Activated CD4-positive, CD25-positive, alpha-beta regulatory T cell treated with anti-CD3 and anti-CD28 coated beads, Interleukin-2, amount 50 U/mL, for 16 hours (primary cell): ENCODE measurements around the gene DDX24.

ENCODE experiments used
- DNase-seq: peaks from one replicate; pipeline ENCODE4 v3.0.0-alpha.2; 2020; ENCODE audit warnings: low read depth, low spot score

The DDX24 gene

DNA sequence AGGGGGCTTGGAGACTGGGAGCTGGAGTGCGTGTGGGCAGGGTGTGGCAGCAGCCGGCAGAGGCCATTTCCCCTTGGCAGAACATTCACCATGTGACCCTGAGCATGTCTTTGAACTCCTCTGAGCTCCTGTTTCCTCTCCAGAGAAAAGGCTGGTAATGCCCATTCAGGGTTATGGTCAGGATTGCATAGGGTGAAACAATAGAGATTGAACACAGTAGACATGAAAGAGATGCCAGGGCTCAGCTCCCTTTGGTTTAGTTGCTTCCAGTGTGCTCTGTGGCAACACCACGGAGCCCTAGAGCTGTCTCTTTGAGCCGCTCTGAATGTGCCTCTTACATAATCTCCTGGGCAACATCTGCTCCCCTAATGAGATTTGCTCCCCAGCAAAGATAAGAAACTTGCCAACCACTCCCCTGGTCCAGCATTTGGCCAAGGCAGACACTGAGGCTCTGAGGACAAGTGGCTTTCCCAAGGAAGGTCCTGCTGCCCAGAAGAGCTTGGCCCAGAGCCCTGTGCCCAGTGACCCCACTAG lies 34.1 kb upstream of the DDX24 start:
- no peak for DNase-seq

DNA sequence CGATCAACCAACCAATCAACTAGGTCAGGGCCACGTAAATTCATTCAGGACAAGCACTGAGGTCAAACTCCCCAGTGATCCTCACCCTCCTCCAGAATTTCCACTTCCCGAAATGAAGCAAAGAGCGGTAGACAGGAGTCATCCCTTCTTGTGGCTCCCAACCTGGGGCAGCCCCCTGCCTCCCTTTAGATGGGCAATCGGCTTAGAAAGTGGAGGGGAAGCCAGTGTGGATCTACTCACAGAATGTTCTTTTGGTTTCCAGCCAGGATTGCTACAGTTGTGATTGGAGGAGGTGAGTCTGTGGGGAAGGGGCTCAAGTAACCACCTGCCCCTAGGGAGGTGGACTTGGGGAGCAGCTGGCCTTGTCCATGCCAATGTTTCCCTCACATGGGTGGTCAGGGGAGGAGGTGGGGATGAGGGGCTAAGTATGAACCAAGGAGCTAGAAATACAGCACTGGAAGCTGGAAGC lies 33.6 kb upstream of the DDX24 start:
- DNase-seq: no peak

DNA sequence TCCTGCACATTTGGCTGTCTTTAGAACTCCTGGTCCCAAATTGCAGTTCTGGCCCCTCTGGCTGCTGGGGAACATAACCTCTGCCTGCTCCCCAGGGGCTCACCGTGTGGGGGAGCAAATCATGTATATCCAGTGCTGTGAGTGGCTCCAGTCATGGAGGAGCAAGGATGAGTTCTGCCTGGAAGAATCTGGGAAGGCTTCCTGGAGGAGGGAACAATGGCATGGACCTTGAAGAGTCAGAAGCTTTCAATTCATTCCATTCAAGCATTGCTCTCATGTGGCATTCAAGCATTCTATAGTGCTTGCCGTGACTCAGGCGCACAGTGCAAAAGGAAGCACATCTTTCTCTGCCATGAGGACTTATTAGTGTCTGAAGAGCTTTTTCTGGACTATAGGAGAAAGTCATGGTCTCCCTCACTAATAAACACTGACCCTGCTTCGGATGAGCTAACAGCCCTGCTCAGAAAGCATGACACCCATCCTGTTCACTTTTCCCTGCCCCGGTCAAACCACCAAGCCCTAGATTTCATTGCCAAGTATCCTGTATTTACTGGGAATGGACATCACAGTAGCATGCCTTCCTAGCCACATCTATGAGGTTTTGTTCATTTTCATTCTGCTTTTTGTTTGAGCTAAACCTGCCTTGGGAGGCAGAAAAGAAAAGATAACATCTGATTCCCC lies 33.0 kb upstream of the DDX24 start:
- no peak for DNase-seq

DNA sequence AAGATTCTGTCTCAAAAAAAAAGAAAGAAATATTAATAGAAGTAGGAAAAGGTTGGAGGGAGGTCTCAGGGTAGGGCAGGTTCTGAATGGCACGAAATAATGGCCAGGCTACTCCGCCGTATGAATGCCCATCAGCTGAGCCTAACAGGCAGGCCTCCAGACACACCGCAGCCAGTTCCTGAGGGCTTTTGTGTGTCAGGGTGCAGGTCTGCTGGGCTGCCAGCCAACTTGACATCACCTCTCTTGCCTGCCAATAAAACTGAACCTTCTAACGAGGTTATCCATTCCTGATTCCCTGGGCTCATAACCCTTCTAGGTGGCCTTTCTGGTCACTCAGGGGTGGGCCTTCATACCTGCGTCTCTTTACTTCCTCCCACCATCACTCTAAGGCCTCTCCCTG lies 32.5 kb upstream of the DDX24 start:
- no peak for DNase-seq

DNA sequence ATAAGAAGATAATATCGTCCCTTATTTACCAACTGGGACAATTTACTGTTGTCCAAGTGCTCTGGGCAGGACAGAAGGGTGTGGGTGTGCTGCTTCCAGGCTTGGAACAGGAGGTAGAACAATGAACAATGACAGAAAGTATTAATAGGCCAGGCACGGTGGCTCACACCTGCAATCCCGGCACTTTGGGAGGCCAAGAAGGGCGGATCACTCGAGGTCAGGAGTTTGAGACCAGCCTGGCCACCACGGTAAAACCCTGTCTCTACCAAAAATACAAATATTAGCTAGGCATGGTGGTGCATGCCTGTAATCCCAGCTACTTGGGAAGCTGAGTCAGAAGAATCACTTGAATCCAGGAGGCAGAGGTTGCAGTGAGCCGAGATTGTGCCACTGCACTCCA lies 32.1 kb upstream of the DDX24 start:
- no peak for DNase-seq

DNA sequence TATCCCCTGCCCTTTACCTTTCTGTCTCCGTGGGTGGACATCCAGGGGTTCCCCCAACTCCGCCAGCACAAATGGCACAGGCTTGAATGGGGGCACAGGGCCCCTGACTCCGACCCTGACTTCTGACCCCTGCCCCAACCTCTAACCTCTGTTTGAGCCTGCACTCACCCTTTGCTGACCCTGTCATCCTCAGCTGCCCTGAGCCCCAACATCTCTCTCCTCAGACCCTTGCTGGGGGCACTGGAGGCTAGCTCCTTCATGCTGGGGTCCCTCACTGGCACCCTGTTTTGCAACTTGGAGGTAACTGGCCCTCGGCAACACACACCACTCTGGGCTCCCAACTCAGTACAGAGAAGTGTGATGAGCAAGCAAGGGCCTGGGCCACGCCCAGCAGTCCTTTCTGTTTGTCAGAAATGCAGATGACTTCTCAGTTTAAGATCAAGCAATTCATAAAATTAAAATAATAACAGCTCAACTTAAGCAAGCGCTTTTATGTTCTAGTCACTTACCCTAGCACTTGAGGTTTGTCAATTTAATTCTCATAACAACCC lies 31.6 kb upstream of the DDX24 start:
- no peak for DNase-seq

DNA sequence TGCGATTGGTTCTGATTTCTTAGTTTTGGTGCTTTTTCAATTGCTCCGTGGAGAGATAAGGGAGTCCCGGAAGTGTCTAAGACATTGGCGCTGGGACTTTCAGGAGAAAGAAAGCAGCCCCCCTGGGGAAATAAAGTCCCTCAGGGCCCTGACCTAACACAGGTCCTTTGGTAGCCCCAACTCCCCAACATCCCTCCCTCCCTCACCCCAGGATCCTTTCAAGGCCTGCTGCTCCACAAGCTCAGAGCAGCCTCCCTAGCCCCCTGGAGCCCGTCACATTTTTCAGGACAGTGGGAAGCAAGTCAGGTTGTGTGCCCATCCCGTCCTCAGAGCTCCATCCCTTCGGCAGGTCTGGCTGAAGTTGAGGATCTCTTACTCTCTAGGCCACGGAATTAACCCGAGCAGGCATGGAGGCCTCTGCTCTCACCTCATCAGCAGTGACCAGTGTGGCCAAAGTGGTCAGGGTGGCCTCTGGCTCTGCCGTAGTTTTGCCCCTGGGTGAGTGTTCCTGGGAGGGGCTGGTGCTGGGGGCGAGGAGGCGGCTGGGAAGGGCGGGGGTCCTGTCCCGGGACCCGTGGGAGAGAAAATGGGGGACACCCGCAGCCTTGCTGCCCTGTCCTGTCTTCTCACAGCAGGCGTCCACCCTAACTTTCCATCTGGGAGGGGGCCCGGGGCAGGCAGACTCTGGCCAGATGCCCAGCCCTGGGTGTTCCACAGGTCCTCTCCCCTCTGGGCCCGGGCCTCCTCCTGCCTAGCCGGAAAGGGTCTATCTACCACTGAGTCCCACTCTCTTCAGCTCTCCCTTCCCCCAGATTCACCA lies 30.5 kb upstream of the DDX24 start:
- no peak for DNase-seq

DNA sequence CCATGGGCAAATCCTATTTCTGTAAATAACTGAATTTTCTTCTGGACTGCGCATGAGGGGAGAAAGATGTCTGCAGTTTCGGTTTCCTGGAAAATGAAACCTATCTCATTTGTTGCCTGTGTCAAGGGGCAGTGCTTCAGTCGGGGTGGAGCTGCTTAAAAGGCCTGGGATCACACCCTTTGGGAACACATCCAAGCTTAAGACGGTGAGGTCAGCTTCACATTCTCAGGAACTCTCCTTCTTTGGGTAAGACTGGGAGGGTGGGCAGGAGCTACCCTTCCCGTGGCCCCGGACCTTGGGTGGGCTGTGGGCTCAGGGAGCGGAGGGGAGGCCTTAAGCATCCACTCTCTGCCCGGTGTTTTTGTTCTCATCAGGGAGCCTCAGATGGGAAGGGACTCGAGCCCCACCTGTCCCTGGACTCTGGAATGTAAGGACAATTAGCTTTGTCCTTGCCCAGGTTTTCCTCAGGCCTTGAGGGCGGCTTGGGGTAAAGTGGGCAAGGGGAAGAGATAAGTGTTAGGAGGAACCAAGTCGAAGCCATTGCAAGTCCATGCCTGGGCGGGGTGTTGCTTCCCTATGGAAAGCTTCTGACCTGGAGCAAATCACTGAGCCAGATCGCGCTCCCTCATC lies 29.7 kb upstream of the DDX24 start, which contains the start of gene IFI27:
Gene IFI27 (plus strand): TSS at position 185 of the 630 bp plus-strand sequence.
- no peak for DNase-seq

DNA sequence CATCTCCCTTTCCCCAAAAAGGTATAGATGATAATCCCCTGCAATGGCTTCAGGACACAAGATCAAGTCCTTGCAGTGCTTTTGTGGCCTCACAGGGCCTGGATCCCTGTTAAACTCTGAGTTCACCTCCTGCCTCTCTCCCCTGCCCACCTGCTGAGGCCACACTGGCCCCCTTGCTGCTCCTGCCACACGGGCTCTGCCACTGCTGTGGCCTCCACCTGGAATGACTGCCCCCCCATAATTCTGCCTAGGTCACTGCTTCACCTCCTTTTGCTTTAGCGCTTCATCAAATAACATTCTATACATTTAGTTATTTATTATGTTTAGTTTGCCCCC lies 28.9 kb upstream of the DDX24 start:
- no peak for DNase-seq

DNA sequence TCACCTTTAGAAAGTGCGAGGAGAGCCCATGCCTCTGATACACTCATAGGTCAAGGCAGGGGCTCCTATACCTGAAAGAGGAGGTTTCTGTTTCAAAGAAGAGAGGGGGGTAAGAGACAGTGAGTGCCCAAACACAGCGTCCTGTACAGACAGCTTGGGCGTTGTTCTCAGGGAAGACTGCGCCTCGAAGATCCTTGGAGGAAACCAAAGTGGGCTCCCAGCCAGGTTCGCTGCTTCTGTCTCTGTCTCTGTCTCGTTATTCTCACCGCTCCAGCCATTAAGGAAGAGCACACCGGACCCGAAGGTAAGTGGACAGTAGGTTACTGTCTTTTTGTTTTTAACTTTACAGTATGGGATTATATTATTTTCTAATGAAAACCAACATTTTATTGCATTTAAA lies 23.7 kb upstream of the DDX24 start:
- DNase-seq: no peak

DNA sequence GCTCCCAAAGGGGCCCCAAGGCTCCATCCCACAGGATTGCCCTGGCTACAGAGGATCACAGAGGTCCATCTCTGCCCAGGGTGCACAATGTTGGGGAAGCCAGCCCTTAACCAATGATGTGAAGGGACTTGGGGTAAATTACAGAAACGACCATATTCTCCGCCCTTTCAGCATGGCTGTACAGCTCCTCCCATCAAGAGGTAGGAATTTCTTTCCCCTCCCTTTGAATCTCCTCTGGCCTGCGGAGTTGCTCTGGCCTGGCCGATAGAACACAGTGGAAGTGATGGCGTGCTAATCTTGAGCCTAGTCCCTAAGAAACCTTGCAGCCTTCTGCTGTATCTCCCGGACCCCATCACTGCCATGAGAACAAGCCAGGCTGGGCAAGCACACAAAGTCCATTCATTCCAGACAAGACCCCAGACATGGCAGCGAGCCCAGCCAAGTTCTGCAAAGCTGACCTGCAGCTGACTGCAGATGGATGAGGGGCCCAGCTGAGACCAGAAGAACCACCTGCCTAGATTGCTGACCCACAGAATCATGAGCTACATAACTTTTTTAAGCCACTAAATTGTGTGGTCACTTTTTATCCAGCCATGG lies 22.6 kb upstream of the DDX24 start:
- DNase-seq: no peak

DNA sequence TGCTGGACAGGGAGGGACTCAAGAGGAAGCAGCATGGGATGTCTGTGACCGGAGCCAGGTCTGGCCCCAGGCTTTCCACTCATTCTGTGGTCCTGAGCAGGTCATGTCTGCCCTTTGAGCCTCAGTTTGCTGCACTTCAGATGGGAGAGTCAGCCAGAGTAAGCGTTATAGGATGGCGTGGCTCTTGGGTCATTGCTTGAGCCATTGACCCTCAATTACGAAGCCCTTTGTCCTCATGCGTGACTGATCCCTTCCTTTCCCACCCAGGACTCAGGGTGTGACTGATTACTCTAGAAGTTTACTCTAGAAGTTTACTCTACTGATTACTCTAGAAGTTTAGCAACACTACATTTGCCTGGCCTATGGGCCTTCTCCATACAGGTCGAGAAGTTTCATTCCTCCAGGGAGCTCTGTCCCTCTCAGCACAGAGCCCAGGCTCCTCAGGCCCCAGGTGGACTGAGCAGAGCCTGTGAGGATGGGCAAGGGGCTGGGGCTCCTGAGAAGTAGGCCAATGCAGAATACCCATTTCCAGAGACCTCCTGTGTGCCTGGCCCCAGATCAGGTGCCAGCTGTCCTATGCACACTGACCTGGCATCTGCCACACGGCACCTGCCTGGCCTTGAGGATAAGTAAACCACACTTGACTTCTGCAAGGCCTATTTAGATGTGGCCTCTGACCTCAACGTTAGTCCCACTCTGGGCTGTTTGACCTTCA lies 21.9 kb upstream of the DDX24 start:
- no peak for DNase-seq

DNA sequence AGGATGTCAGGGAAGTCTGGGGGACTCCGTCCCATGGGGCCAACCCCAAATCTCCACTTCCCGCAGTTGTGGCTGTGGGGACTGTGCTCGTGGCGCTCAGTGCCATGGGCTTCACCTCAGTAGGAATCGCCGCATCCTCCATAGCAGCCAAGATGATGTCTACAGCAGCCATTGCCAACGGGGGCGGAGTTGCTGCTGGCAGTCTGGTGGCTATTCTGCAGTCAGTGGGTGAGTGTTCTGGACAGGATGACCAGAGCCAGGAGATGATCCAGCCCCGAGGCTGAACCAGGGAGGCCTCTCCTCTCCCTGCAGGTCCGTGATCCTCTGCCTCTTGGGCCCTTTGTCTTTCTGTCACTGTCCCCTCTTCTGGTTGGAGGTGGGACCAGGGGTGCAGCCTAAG lies 20.7 kb upstream of the DDX24 start:
- no peak for DNase-seq

DNA sequence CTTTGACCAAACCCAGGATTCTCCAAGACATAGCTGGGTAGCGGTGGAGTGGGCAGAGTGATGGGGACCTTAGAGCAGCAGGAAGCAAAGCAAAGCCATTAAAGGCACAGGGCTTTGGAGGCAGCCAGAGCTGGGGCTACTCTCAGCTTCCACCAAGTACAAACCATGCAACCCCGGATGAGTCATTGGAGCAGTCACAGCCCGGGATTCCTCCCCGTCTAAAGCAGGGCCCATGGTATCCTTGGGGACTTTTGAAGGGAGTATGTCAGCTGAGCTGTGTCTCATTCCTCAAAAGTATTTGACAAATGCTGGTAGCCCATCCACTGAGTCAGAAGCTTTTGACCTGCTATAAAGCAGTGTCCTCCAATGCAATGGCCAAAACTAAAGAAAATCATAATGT lies 19.8 kb upstream of the DDX24 start:
- DNase-seq: no peak

DNA sequence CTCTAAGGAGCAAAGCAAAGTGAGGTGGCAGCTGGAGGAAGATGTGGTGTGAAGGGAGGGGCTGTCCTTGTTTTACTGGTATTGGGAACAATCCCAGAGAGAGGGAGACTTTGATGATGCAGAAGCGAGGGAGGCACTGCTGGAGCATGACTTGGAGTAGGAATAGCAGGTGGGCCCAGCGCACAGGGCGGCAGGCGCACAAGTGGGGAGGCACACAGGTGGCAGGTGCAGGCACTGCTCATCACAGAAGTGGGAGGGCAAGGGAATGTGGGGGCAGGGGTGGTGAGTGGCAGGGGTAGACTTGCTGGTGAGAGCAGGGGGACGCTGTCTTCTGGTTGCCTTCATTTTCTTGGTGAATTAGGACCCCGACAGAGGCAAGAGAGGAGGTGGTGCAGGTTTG lies 18.0 kb upstream of the DDX24 start:
- no peak for DNase-seq

DNA sequence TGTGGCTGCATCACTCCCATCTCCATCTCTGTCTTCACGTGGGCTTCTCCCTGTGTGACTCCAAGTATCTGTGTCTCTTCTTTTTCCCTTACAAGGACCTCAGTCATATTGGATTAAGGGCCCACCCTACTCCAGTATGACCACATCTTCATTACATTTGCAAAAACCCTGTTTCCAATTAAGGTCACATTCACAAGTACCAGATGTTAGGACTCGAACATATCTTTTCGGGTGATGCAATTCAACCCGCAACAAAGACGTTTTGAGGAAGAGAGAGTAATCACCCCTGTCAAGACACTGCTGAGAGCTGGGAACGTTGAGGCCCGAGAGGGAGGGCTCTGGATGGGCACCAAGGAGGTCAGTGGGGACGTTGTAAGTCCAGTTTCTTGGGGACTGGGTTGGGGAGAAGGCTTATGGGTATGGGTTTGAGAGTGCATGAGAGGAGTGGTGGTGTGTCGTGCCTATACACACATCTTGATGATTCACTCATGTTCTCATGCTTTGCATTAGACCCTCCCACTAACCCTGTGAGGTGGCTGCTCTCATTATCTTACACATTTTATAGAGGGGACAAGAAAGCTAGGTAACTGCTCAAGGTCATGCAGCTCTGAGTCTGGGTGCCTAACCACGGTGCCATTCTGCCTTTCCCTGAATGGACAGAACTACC lies 17.5 kb upstream of the DDX24 start:
- DNase-seq: no peak

DNA sequence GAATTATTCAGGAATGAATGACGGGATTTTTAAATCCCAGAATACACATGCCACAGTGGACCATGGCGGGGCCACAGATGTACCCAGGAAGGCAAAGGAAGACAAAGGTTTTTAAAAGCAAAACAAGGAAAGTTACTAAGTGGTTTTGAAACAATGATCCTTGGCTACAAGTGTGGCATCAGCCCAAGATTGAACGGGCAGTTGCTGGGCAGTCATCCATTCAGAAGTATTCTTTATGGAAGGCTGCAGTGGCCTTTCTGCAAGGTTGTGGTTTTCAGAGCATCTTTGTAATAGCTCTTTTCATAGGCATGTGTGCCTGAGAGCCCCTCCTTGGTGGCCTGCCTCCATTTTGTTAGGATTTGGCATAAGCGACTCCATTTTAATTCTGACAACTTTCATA lies 16.1 kb upstream of the DDX24 start:
- no peak for DNase-seq

DNA sequence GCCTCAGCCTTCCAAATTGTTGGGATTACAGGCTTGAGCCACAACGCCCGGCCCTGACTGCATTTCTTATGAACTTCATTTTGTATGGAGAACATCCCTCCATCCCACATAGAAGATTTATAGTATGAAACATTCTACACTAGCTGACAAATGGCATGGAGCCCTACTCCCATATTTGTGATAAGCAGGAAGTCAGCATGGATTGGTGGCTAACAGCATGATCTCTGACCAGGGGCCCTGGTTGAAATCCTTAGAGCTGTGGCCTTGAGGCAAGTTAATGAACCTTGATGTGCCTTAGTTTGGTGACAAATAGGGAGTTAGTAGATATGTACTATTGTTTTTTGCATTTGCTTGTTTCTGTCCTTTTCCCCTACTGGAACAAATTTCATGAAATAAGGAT lies 12.4 kb upstream of the DDX24 start:
- no peak for DNase-seq

DNA sequence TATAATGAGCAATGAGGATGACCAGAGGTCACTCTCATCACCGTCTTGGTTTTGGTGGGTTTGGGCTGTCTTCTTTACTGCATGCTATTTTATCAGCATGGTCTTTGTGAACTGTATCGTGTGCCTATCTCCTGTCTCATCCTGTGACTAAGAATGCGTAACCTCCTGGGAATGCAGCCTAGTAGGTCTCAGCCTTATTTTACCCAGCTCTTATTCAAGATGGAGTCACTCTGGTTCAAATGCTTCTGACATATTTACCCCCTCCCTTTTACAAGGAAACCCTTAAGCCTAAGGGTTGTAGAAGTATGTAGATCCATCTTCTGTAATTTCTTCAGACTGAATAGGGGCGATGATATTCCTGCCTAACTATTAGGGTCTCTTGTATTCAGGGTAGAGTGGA lies 8.5 kb upstream of the DDX24 start:
- no peak for DNase-seq

DNA sequence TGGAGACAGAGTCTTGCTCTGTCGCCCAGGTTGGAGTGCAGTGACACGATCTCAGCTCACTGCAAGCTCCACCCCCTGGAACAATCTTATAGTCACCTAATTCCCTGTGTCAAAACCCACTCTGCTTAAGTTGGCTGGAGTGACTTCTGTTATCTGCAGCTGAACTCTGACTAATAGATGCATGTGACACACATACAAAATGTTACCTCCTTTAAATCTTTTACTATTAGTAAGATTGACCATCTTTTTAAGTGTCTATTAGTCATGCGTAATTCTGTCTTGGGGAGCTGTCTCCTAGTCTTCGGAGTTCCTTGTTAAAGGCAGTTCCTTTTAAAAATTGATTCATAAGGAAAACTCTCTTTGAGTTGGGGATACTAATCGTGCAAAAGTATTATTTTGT lies 7.5 kb upstream of the DDX24 start:
- no peak for DNase-seq

DNA sequence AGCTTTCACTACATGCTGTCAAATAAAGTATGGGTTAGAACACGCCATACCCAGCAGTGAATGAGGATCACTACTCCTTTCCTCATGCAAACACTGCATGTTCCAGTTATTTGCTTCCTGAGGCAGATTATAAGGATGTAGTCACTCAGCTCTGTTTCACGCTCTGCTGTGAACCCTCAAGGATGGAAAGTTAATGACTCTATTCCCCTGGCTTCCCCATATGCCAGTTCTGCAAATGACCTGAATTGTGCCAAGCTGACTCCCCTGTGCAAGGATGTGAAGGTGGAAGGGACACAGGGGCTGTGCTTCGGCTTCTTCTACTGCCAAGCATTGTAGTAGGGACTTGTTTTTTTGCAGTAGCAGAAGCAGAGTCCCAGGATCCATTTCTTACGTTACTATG lies 6.9 kb upstream of the DDX24 start:
- no peak for DNase-seq
